Bone marrow (tissue), 2 donors: Measurements from ENCODE around the gene RIC1.
"Not testable (repeated sequence)": the region's sequence is repeated elsewhere in the genome, so short reads cannot be mapped to it uniquely, and the experiment has no call there.

Experiments
- DNase-seq, 2 donors: peaks; one replicate each; lab custom pipeline; 2025; lab: John Stamatoyannopoulos, UW

Gene RIC1

GRCh38 chr9:5628530-5629311 lies at the start of gene RIC1:
Gene RIC1 (plus strand): TSS chr9:5629107. CDS start chr9:5629310, 203 bp downstream.
- peak; percentile 87 to 89 for DNase-seq

- no peak for DNase-seq
Observed at GRCh38 chr9:5579881-5580280, 49.0 kb upstream of the RIC1 start.

GRCh38 chr9:5580650-5581049 lies 48.3 kb upstream of the RIC1 start:
- DNase-seq = no peak

- DNase-seq = not testable (repeated sequence)
Observed at GRCh38 chr9:5581706-5582105, 47.2 kb upstream of the RIC1 start.

GRCh38 chr9:5582835-5583195 lies 46.1 kb upstream of the RIC1 start:
- no peak for DNase-seq

- no peak for DNase-seq
Observed at GRCh38 chr9:5586391-5586802, 42.5 kb upstream of the RIC1 start.

- no peak for DNase-seq
Observed at GRCh38 chr9:5587024-5587423, 41.9 kb upstream of the RIC1 start.

GRCh38 chr9:5592231-5592630 lies 36.7 kb upstream of the RIC1 start:
- no peak for DNase-seq

GRCh38 chr9:5592904-5593303 lies 36.0 kb upstream of the RIC1 start:
- DNase-seq = no peak

GRCh38 chr9:5593904-5594303 lies 35.0 kb upstream of the RIC1 start:
- DNase-seq = no peak

- DNase-seq = no peak
Observed at GRCh38 chr9:5596173-5596572, 32.7 kb upstream of the RIC1 start.

- DNase-seq = no peak
Observed at GRCh38 chr9:5608298-5609225, 20.3 kb upstream of the RIC1 start.

GRCh38 chr9:5609226-5609596 lies 19.7 kb upstream of the RIC1 start:
- no peak for DNase-seq

- DNase-seq = no peak
Observed at GRCh38 chr9:5610491-5610890, 18.4 kb upstream of the RIC1 start.

GRCh38 chr9:5611321-5612184 lies 17.4 kb upstream of the RIC1 start:
- DNase-seq = no peak

GRCh38 chr9:5612185-5612530 lies 16.7 kb upstream of the RIC1 start:
- DNase-seq = no peak

GRCh38 chr9:5614192-5614591 lies 14.7 kb upstream of the RIC1 start:
- DNase-seq = no peak

- no peak for DNase-seq
Observed at GRCh38 chr9:5614985-5615384, 13.9 kb upstream of the RIC1 start.

- peak in 1 of 2 donors; percentile 71 for DNase-seq
Observed at GRCh38 chr9:5617749-5618148, 11.2 kb upstream of the RIC1 start.

GRCh38 chr9:5620494-5620893 lies 8.4 kb upstream of the RIC1 start:
- no peak for DNase-seq

- DNase-seq = no peak
Observed at GRCh38 chr9:5621327-5621726, 7.6 kb upstream of the RIC1 start.

- no peak for DNase-seq
Observed at GRCh38 chr9:5622016-5622415, 6.9 kb upstream of the RIC1 start.
